Measurements from ENCODE around the gene KIF2C.

DNA sequence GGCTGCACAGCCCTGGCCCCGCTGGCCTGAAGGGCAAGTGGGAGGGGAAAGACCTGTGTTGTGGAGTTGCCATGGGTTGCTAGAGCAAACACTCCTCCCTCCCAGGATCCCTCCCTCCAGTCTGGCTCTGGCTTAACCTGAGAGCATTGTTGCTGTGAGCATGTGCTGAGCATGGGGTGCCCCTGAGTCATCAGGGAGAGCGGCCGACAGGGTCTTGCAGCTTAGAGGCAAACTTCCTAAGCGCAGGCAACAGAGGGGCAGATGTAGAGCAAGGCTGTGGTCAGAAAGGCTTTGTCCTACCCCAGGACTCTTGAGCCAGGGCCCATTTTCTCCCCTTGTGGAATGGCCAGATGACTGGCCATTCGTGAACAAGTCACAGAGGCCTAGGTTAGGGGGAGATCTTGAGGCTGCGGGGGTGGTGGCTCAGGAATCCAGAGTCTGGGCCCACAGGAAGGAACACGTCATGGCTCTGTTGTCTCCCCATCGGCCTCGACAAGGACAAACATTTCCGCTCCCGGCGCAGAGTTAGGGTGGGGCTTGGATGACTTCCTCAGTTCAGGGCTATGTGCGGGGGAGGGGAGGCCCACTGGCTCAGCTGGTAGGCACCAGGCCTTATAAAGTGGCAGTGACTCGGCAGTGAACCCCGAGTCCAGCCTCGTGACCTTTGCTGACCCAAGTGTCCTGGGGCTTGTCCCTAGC is 67.9 kb downstream of the KIF2C start:
- TF ChIP-seq, protein P1, sequence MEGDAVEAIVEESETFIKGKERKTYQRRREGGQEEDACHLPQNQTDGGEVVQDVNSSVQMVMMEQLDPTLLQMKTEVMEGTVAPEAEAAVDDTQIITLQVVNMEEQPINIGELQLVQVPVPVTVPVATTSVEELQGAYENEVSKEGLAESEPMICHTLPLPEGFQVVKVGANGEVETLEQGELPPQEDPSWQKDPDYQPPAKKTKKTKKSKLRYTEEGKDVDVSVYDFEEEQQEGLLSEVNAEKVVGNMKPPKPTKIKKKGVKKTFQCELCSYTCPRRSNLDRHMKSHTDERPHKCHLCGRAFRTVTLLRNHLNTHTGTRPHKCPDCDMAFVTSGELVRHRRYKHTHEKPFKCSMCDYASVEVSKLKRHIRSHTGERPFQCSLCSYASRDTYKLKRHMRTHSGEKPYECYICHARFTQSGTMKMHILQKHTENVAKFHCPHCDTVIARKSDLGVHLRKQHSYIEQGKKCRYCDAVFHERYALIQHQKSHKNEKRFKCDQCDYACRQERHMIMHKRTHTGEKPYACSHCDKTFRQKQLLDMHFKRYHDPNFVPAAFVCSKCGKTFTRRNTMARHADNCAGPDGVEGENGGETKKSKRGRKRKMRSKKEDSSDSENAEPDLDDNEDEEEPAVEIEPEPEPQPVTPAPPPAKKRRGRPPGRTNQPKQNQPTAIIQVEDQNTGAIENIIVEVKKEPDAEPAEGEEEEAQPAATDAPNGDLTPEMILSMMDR (conservative IDR thresholded peaks at IDR 0.05; ENCODE audit: low read length) = no peak
- TF ChIP-seq EZH2phosphoT487 (IDR thresholded peaks at IDR 0.05; ENCODE audit: borderline replicate concordance, low read depth, low read length) = no peak

Data from OCI-LY7 (cell line).